Activated CD4-positive, alpha-beta T cell treated with anti-CD3 and anti-CD28 coated beads for 36 hours (primary cell): ENCODE results near the gene CXADR. TPM values are rescaled to one million over a fixed set of nuclear protein-coding genes. Genes with fewer than 3 reads are reported as not detected.
"Not testable (repeated sequence)": the region's sequence is repeated elsewhere in the genome, so short reads cannot be mapped to it uniquely, and the experiment has no call there.

Source experiments
- ATAC-seq: fragments of 200-7000 bp; cut with Tn5 transposase; one replicate; pipeline ENCODE4 v1.10.0; 2021; ENCODE audit warnings: mild to moderate bottlenecking, moderate library complexity
- CTCF ChIA-PET: fragments of 350-600 bp; sonication (Branson Sonifier 250); formaldehyde crosslinking; loops from one replicate; lab custom pipeline; 2021; ENCODE audit warnings: antibody characterized with exemption; lab: Charles Lee
- POLR2A ChIA-PET: fragments of 350-600 bp; sonication (Branson Sonifier 250); formaldehyde crosslinking; loops from one replicate; lab custom pipeline; 2021; ENCODE audit warnings: antibody characterized with exemption, inconsistent platforms; lab: Charles Lee
- DNase-seq: peaks from one replicate; pipeline ENCODE4 v3.0.0-alpha.2; 2020
- H3K27ac Mint-ChIP-seq: one replicate; pipeline ENCODE4 v1.8.0; 2021; ENCODE audit warnings: mixed read lengths
- H3K27me3 Mint-ChIP-seq: one replicate; pipeline ENCODE4 v1.8.0; 2021; ENCODE audit warnings: mixed read lengths
- H3K36me3 Mint-ChIP-seq: one replicate; pipeline ENCODE4 v1.8.0; 2021; ENCODE audit warnings: low read depth, mixed read lengths
- H3K4me1 Mint-ChIP-seq: one replicate; pipeline ENCODE4 v1.8.0; 2021; ENCODE audit warnings: mixed read lengths
- H3K4me3 Mint-ChIP-seq: one replicate; pipeline ENCODE4 v1.8.0; 2021; ENCODE audit warnings: mild to moderate bottlenecking, moderate library complexity, mixed read lengths
- H3K9me3 Mint-ChIP-seq: one replicate; pipeline ENCODE4 v1.8.0; 2021; ENCODE audit warnings: low read depth, mixed read lengths
- intact Hi-C, 2 experiments: fragments of 100-400 bp; cut with DNase I in 1 of 2; cut with micrococcal nuclease in 1 of 2; formaldehyde crosslinking; loops; one replicate each; pipeline versions ENCODE4 v1.14.2 to v1.15.1; 2022 to 2024; cut with DNase I, micrococcal nuclease
- total RNA-seq, 2 experiments: library from RNA; stranded (reverse); gene quantifications; one replicate each; pipeline ENCODE4 v1.2.3, GENCODE V29; 2021

Gene CXADR
- total RNA-seq: under 1 TPM; 0.30 to 0.91 TPM

- peaks cover 18% of the 10 kb centered on the region for H3K4me1 Mint-ChIP-seq
- no peaks in the 10 kb centered on the region for H3K9me3 Mint-ChIP-seq
- H3K27me3 Mint-ChIP-seq: peaks cover 24% of the 10 kb centered on the region
- H3K27ac Mint-ChIP-seq: peak within 1 kb of the TSS; percentile 62
- CTCF ChIA-PET: interaction anchor here (1.0 to 2.2 kb wide), 5 partner anchors 23 to 148 kb away, joined by 3 to 6 read pairs (median 4); no protein-coding TSS in a partner anchor
- ATAC-seq (peak; percentile 94), DNase-seq (peak; percentile 88)
- POLR2A ChIA-PET: interaction anchor here (0.5 kb wide), 1 partner anchor 255 kb away, joined by 4 read pairs; no protein-coding TSS in a partner anchor
- H3K4me3 Mint-ChIP-seq: peak within 1 kb of the TSS; percentile 81
- no peaks in the 10 kb centered on the region for H3K36me3 Mint-ChIP-seq
- intact Hi-C loops: loop anchor here (1.0 to 10.0 kb wide), 8 partner anchors 20 to 307 kb away; partner anchors contain the start of genes BTG3 (in 2 of the 2) and C21orf91 (in 1 of the 2)
Measured at GRCh38 chr21:17512253-17513213, at the start of gene CXADR. TSS of gene CXADR (plus strand) at chr21:17513043. CDS start at chr21:17513130, 87 bp downstream.

GRCh38 chr21:17466166-17466565, 46.7 kb upstream of the CXADR start:
- Mint-ChIP-seq H3K36me3 (no peaks in the 10 kb centered on the region), H3K4me1 (no peaks in the 10 kb centered on the region), H3K4me3 (no peak overlapping the region), H3K27me3 (peaks cover 3% of the 10 kb centered on the region), H3K27ac (no peak overlapping the region), H3K9me3 (no peaks in the 10 kb centered on the region)
- intact Hi-C loops: no loop called here
- no peak for DNase-seq
- ATAC-seq: no peak
- ChIA-PET CTCF (no interaction called here), POLR2A (no interaction called here)

- intact Hi-C loops: no loop called here
- Mint-ChIP-seq H3K27me3 (peaks cover 3% of the 10 kb centered on the region), H3K27ac (no peak overlapping the region), H3K4me3 (no peak overlapping the region), H3K36me3 (no peaks in the 10 kb centered on the region), H3K4me1 (no peaks in the 10 kb centered on the region), H3K9me3 (no peaks in the 10 kb centered on the region)
- ATAC-seq: no peak
- POLR2A ChIA-PET: no interaction called here
- DNase-seq: no peak
- CTCF ChIA-PET: no interaction called here
Measured at GRCh38 chr21:17467392-17467791, 45.5 kb upstream of the CXADR start.

GRCh38 chr21:17467829-17468228, 45.0 kb upstream of the CXADR start:
- no peaks in the 10 kb centered on the region for H3K36me3 Mint-ChIP-seq
- ChIA-PET POLR2A (no interaction called here), CTCF (no interaction called here)
- H3K9me3 Mint-ChIP-seq: no peaks in the 10 kb centered on the region
- H3K4me3 Mint-ChIP-seq: no peak overlapping the region
- DNase-seq: no peak
- peaks cover 3% of the 10 kb centered on the region for H3K27me3 Mint-ChIP-seq
- intact Hi-C loops: no loop called here
- no peak for ATAC-seq
- no peaks in the 10 kb centered on the region for H3K4me1 Mint-ChIP-seq
- H3K27ac Mint-ChIP-seq: no peak overlapping the region

GRCh38 chr21:17468698-17469097, 44.1 kb upstream of the CXADR start:
- ChIA-PET POLR2A (no interaction called here), CTCF (no interaction called here)
- no peak overlapping the region for H3K27ac Mint-ChIP-seq
- DNase-seq (no peak), ATAC-seq (no peak)
- H3K4me1 Mint-ChIP-seq: no peaks in the 10 kb centered on the region
- no peak overlapping the region for H3K4me3 Mint-ChIP-seq
- intact Hi-C loops: no loop called here
- H3K9me3 Mint-ChIP-seq: no peaks in the 10 kb centered on the region
- no peaks in the 10 kb centered on the region for H3K36me3 Mint-ChIP-seq
- H3K27me3 Mint-ChIP-seq: peaks cover 3% of the 10 kb centered on the region

- Mint-ChIP-seq H3K27me3 (peaks cover 3% of the 10 kb centered on the region), H3K27ac (no peak overlapping the region), H3K36me3 (no peaks in the 10 kb centered on the region), H3K4me1 (no peaks in the 10 kb centered on the region), H3K4me3 (no peak overlapping the region), H3K9me3 (no peaks in the 10 kb centered on the region)
- intact Hi-C loops: no loop called here
- ChIA-PET CTCF (interaction anchor here (0.7 kb wide), 1 partner anchor 428 kb away, joined by 5 read pairs; no protein-coding TSS in a partner anchor), POLR2A (no interaction called here)
- DNase-seq: no peak
- no peak for ATAC-seq
Measured at GRCh38 chr21:17469727-17470126, 43.1 kb upstream of the CXADR start.

- no peak overlapping the region for H3K27ac Mint-ChIP-seq
- no peak overlapping the region for H3K4me3 Mint-ChIP-seq
- no peaks in the 10 kb centered on the region for H3K9me3 Mint-ChIP-seq
- H3K27me3 Mint-ChIP-seq: peaks cover 3% of the 10 kb centered on the region
- no peaks in the 10 kb centered on the region for H3K4me1 Mint-ChIP-seq
- intact Hi-C loops: no loop called here
- H3K36me3 Mint-ChIP-seq: no peaks in the 10 kb centered on the region
- no peak for DNase-seq
- no peak for ATAC-seq
- ChIA-PET POLR2A (no interaction called here), CTCF (no interaction called here)
Measured at GRCh38 chr21:17472182-17472581, 40.7 kb upstream of the CXADR start.

- DNase-seq (no peak), ATAC-seq (no peak)
- no peaks in the 10 kb centered on the region for H3K4me1 Mint-ChIP-seq
- H3K4me3 Mint-ChIP-seq: no peak overlapping the region
- ChIA-PET CTCF (no interaction called here), POLR2A (no interaction called here)
- intact Hi-C loops: no loop called here
- H3K9me3 Mint-ChIP-seq: no peaks in the 10 kb centered on the region
- no peaks in the 10 kb centered on the region for H3K36me3 Mint-ChIP-seq
- peaks cover 3% of the 10 kb centered on the region for H3K27me3 Mint-ChIP-seq
- H3K27ac Mint-ChIP-seq: no peak overlapping the region
Measured at GRCh38 chr21:17472592-17473271, 40.1 kb upstream of the CXADR start.

GRCh38 chr21:17476006-17476405, 36.8 kb upstream of the CXADR start:
- H3K27me3 Mint-ChIP-seq: no peaks in the 10 kb centered on the region
- no peak for ATAC-seq
- H3K36me3 Mint-ChIP-seq: no peaks in the 10 kb centered on the region
- no peak for DNase-seq
- no peak overlapping the region for H3K27ac Mint-ChIP-seq
- CTCF ChIA-PET: no interaction called here
- POLR2A ChIA-PET: no interaction called here
- H3K4me1 Mint-ChIP-seq: no peaks in the 10 kb centered on the region
- intact Hi-C loops: no loop called here
- no peak overlapping the region for H3K4me3 Mint-ChIP-seq
- no peaks in the 10 kb centered on the region for H3K9me3 Mint-ChIP-seq

GRCh38 chr21:17478156-17478555, 34.7 kb upstream of the CXADR start:
- H3K9me3 Mint-ChIP-seq, H3K36me3 Mint-ChIP-seq, ATAC-seq, H3K27ac Mint-ChIP-seq, H3K4me1 Mint-ChIP-seq, H3K27me3 Mint-ChIP-seq, POLR2A ChIA-PET, H3K4me3 Mint-ChIP-seq, DNase-seq, CTCF ChIA-PET, intact Hi-C loops: not testable (repeated sequence)

GRCh38 chr21:17479606-17480005, 33.2 kb upstream of the CXADR start:
- ChIA-PET POLR2A (no interaction called here), CTCF (no interaction called here)
- no peaks in the 10 kb centered on the region for H3K27me3 Mint-ChIP-seq
- intact Hi-C loops: no loop called here
- H3K4me3 Mint-ChIP-seq: no peak overlapping the region
- no peaks in the 10 kb centered on the region for H3K9me3 Mint-ChIP-seq
- H3K36me3 Mint-ChIP-seq: no peaks in the 10 kb centered on the region
- no peak overlapping the region for H3K27ac Mint-ChIP-seq
- no peaks in the 10 kb centered on the region for H3K4me1 Mint-ChIP-seq
- ATAC-seq: no peak
- DNase-seq: no peak
